NT2/D1 (cell line): ENCODE results near the gene HMGB1.

Experiments used
- SUZ12 ChIP-seq: IDR thresholded peaks from 2 replicates; pipeline ENCODE4 v1.6.1; 2011; ENCODE audit not compliant: insufficient read length, insufficient read depth; ENCODE audit errors: extremely low read depth
- YY1 ChIP-seq: IDR thresholded peaks from 2 replicates; pipeline ENCODE4 v1.6.1; 2011; ENCODE audit not compliant: insufficient read length, insufficient read depth
- ZNF274 ChIP-seq: IDR thresholded peaks from 2 replicates; pipeline ENCODE4 v1.6.1; 2011; ENCODE audit warnings: mild to moderate bottlenecking, low read depth, low read length

DNA sequence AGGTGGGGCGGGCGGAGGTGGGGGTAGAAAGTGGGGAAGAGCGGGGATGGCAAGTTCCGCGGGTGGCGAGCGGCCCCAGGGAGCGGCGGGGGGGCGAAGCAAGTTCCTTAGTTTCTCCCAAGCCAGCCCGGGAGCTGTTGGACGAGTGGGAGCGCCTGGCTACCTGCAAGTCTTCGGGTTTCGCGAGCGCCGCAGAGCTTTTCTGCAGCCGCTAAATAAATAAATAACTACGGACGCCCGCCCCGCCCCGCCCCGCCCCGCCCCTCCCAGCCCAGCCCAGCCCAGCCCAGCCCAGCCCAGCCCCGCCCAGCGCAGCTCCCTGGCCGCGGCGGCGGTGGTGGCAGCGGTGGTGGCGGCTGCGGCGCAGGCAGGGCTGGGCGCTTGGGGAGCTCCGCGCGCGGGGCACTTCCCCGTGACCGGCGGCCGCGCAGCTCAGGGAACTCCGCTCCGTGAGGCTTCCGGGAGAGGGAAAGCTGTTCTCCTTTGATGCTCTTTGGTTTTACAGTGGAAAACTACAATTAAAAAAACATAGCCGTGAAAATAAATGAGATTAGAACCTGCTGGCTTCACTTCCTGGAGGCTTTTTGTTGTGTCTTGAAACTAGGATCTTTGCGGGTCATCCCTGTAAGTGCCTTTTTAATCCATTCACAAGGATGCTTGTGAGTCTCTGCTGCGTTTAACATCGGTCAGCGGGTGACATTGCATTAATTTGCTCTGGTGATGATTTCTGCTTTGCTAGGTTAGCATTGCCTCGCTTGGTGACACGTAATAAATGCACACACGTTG is 43.5 kb downstream of the HMGB1 start, which contains the start of gene UBE2L5:
- no peak for TF ChIP-seq YY1
- TF ChIP-seq SUZ12: no peak
- TF ChIP-seq ZNF274: no peak
